ENCODE results near the gene SLC22A2. TPM values are rescaled to one million over a fixed set of nuclear protein-coding genes. Genes with fewer than 3 reads are reported as not detected.

SLC22A2 gene
- total RNA-seq, 1 experiment from 2014 or later = 0.96 TPM

DNA sequence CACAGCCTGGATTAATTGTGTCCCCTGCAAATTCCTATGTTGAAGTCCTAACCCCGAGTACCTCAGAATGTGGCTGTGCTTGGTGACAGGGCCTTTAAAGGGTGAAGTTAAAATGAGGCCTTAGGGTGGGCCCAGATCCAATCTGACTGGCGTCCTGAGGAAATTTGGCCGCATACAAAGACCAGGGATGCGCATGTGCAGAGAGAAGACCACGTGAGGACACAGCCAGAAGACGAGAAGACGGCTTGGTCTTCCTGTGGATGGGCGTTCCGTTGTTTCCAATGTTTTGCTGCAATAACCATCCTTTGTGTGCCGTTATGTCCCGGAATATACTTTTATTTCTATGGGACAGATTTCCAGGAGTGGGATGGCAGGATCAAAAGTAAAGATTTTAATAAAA is 40.9 kb upstream of the SLC22A2 start (continued):
- TF ChIP-seq, protein P1, sequence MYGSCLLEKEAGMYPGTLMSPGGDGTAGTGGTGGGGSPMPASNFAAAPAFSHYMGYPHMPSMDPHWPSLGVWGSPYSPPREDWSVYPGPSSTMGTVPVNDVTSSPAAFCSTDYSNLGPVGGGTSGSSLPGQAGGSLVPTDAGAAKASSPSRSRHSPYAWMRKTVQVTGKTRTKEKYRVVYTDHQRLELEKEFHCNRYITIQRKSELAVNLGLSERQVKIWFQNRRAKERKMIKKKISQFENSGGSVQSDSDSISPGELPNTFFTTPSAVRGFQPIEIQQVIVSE (CRISPR knock-in tag; IDR thresholded peaks at IDR 0.05; ENCODE audit: borderline replicate concordance) = no peak
- TF ChIP-seq SMAD3 (CRISPR knock-in tag; IDR thresholded peaks at IDR 0.05; ENCODE audit: borderline replicate concordance) = no peak
- TF ChIP-seq MYBL2 (CRISPR knock-in tag; IDR thresholded peaks at IDR 0.05) = no peak
- TF ChIP-seq ZNF396 (CRISPR knock-in tag; IDR thresholded peaks at IDR 0.05; ENCODE audit: borderline replicate concordance) = no peak
- TF ChIP-seq, protein P2, sequence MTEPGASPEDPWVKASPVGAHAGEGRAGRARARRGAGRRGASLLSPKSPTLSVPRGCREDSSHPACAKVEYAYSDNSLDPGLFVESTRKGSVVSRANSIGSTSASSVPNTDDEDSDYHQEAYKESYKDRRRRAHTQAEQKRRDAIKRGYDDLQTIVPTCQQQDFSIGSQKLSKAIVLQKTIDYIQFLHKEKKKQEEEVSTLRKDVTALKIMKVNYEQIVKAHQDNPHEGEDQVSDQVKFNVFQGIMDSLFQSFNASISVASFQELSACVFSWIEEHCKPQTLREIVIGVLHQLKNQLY (CRISPR knock-in tag; IDR thresholded peaks at IDR 0.05) = no peak
- TF ChIP-seq OVOL2 (CRISPR knock-in tag; IDR thresholded peaks at IDR 0.05; ENCODE audit: borderline replicate concordance) = no peak
- no peak for TF ChIP-seq ZNF232 (CRISPR knock-in tag; IDR thresholded peaks at IDR 0.05)
- TF ChIP-seq AR (CRISPR knock-in tag; IDR thresholded peaks at IDR 0.05) = no peak
- no peak for TF ChIP-seq FOXP4 (CRISPR knock-in tag; IDR thresholded peaks at IDR 0.05)
- no peak for TF ChIP-seq KAT7 (CRISPR knock-in tag; IDR thresholded peaks at IDR 0.05; ENCODE audit: borderline replicate concordance)
- TF ChIP-seq, protein P3, sequence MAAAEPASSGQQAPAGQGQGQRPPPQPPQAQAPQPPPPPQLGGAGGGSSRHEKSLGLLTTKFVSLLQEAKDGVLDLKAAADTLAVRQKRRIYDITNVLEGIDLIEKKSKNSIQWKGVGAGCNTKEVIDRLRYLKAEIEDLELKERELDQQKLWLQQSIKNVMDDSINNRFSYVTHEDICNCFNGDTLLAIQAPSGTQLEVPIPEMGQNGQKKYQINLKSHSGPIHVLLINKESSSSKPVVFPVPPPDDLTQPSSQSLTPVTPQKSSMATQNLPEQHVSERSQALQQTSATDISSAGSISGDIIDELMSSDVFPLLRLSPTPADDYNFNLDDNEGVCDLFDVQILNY (CRISPR knock-in tag; IDR thresholded peaks at IDR 0.05) = no peak
- TF ChIP-seq, protein P4, sequence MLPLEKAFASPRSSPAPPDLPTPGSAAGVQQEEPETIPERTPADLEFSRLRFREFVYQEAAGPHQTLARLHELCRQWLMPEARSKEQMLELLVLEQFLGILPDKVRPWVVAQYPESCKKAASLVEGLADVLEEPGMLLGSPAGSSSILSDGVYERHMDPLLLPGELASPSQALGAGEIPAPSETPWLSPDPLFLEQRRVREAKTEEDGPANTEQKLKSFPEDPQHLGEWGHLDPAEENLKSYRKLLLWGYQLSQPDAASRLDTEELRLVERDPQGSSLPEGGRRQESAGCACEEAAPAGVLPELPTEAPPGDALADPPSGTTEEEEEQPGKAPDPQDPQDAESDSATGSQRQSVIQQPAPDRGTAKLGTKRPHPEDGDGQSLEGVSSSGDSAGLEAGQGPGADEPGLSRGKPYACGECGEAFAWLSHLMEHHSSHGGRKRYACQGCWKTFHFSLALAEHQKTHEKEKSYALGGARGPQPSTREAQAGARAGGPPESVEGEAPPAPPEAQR (CRISPR knock-in tag; IDR thresholded peaks at IDR 0.05) = no peak
- TF ChIP-seq FOXJ3 (CRISPR knock-in tag; IDR thresholded peaks at IDR 0.05; ENCODE audit: borderline replicate concordance) = no peak
- TF ChIP-seq NFATC4 (CRISPR knock-in tag; IDR thresholded peaks at IDR 0.05) = no peak

DNA sequence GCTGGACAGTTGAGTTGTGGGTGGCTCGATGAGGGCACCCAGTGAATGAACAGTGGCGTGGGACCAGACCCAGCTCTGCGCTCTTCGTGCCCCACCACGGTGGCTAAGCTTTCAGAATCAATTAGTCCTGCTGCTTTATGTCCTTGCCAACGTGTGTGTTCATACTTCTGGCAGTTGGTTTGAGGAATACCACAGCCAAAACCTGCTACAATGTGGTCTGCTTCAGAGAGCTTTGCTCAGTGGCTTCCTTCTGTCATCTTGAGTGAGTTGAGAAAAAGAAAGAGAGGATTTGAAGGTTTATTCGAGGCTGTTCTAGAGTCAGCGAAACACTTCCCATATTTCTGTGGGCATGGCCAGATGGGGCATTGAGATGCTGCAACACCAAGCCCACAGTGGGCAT is 39.5 kb upstream of the SLC22A2 start:
- ChIA-PET CTCF (interaction anchor here (0.8 to 2.7 kb wide), 6 partner anchors 47 to 160 kb away, joined by 3 to 49 read pairs (median 8); no protein-coding TSS in a partner anchor), POLR2A (no interaction called here)
- Mint-ChIP-seq H3K36me3 (peaks cover 9% of the 10 kb centered on the region), H3K4me1 (peaks cover 31% of the 10 kb centered on the region), H3K4me3 (no peak overlapping the region), H3K27ac (no peak overlapping the region), H3K9me3 (peaks cover 19% of the 10 kb centered on the region), H3K27me3 (ENCODE audit: low read depth) (no peaks in the 10 kb centered on the region; the same call in 1 of the 2 replicates)
- DNase-seq (ENCODE audit: low spot score) (no peak), ATAC-seq (no peak)
- TF ChIP-seq, protein P5, sequence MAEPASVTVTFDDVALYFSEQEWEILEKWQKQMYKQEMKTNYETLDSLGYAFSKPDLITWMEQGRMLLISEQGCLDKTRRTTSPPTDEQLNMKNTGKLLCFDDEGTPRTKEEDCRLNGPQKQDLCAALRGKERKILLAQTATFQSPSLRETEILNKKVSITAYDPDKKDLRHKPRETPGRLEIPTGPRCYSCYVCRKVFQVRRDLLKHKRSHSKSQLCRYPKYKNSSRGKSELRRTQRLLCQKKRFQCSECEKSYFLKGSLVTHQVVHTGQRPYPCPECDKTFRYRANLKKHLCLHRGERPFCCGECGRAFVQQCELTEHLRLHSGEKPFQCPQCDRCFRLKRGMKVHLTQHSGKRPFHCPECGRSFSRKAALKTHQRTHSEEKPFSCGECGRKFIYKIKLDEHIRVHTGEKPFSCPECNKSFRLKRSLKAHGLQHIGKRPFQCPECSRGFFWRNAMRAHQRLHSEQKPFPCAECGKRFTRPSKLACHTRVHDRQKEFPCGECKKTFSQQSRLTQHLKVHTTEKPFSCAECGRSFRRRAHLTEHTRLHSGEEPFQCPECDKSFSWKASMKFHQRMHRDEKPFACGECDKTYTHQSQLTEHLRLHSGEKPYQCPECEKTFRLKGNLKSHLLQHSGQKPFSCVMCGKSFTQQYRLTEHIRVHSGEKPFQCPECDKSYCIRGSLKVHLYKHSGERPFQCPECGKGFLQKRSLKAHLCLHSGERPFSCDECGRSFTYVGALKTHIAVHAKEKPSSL (CRISPR knock-in tag; conservative IDR thresholded peaks at IDR 0.05) = no peak
- TF ChIP-seq, protein P6, sequence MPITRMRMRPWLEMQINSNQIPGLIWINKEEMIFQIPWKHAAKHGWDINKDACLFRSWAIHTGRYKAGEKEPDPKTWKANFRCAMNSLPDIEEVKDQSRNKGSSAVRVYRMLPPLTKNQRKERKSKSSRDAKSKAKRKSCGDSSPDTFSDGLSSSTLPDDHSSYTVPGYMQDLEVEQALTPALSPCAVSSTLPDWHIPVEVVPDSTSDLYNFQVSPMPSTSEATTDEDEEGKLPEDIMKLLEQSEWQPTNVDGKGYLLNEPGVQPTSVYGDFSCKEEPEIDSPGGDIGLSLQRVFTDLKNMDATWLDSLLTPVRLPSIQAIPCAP (CRISPR knock-in tag; IDR thresholded peaks at IDR 0.05) = no peak
- TF ChIP-seq, protein P7, sequence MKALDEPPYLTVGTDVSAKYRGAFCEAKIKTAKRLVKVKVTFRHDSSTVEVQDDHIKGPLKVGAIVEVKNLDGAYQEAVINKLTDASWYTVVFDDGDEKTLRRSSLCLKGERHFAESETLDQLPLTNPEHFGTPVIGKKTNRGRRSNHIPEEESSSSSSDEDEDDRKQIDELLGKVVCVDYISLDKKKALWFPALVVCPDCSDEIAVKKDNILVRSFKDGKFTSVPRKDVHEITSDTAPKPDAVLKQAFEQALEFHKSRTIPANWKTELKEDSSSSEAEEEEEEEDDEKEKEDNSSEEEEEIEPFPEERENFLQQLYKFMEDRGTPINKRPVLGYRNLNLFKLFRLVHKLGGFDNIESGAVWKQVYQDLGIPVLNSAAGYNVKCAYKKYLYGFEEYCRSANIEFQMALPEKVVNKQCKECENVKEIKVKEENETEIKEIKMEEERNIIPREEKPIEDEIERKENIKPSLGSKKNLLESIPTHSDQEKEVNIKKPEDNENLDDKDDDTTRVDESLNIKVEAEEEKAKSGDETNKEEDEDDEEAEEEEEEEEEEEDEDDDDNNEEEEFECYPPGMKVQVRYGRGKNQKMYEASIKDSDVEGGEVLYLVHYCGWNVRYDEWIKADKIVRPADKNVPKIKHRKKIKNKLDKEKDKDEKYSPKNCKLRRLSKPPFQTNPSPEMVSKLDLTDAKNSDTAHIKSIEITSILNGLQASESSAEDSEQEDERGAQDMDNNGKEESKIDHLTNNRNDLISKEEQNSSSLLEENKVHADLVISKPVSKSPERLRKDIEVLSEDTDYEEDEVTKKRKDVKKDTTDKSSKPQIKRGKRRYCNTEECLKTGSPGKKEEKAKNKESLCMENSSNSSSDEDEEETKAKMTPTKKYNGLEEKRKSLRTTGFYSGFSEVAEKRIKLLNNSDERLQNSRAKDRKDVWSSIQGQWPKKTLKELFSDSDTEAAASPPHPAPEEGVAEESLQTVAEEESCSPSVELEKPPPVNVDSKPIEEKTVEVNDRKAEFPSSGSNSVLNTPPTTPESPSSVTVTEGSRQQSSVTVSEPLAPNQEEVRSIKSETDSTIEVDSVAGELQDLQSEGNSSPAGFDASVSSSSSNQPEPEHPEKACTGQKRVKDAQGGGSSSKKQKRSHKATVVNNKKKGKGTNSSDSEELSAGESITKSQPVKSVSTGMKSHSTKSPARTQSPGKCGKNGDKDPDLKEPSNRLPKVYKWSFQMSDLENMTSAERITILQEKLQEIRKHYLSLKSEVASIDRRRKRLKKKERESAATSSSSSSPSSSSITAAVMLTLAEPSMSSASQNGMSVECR (CRISPR knock-in tag; IDR thresholded peaks at IDR 0.05; ENCODE audit: borderline replicate concordance) = no peak
- TF ChIP-seq, protein P8, sequence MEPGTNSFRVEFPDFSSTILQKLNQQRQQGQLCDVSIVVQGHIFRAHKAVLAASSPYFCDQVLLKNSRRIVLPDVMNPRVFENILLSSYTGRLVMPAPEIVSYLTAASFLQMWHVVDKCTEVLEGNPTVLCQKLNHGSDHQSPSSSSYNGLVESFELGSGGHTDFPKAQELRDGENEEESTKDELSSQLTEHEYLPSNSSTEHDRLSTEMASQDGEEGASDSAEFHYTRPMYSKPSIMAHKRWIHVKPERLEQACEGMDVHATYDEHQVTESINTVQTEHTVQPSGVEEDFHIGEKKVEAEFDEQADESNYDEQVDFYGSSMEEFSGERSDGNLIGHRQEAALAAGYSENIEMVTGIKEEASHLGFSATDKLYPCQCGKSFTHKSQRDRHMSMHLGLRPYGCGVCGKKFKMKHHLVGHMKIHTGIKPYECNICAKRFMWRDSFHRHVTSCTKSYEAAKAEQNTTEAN (CRISPR knock-in tag; IDR thresholded peaks at IDR 0.05) = no peak
